ENCODE results near the gene RFNG. TPM values are rescaled to one million over a fixed set of nuclear protein-coding genes. Genes with fewer than 3 reads are reported as not detected.

Gene RFNG
- total RNA-seq, 1 experiment from 2014 or later = 35.1 TPM

DNA sequence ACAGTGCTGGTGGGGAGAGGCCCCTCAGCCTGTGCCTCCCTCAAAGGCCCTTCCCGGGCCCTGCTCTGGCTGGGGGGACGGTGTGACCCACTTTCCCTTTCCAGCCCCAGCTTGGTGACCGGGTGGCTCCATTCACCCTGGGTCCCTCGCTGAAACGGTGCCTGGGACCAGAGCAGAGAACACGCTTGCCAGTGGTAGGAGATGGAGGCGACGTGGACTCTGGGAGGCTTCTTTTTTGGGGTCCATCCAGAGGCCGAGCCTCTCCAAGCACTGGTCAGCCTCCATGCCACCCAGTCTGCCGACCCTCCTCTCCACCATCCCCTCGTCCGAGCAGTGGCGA lies 36.7 kb downstream of the RFNG start:
- DNase-seq (ENCODE audit: low read depth) = no peak

DNA sequence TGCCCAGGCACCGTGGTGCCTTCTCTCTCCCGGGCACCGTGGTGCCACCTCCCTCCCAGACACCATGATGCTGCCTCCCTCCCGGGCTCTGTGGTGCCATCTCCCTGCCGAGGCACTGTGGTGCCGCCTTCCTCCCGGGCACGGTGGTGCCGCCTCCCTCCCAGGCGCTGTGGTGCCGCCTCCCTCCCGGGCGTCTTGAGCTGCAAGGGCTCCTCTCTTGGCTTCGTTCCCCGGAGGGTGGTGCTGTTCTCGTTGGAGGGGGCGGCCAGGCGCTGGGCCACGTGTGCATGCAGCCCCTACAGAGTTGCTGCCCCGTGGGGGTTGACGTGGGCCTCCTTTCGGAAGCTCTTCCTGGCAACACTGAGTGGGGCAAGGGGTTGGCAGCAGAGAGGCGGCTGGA lies 37.2 kb downstream of the RFNG start:
- no peak for DNase-seq (ENCODE audit: low read depth)

DNA sequence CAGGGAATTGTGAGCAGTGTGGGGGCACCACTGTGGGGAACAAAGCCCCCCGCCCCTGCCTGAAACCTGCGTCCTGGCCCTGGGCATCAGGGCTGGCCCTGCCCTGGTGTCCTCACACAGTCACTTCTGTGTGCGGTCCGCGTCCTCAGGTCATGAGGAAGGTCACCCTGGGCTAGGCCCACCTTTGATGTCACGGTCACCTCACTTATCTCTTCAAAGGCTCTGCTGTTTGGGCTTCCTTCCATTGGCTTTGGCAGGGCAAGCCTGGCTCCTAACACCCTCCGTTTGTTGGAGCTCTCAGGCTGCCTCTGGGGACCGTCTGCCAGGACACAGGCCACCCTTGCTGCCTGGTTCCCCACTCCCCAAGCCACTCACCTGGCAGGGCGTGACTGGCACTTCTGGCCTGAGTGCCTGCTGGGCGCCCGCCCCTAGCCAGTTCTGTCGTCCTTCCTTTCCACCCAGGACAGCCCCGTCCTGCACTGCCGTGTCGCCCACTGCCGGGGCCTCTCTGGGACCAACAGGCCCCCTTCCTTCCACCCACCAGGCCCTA lies 37.8 kb downstream of the RFNG start:
- DNase-seq (ENCODE audit: low read depth) = no peak

DNA sequence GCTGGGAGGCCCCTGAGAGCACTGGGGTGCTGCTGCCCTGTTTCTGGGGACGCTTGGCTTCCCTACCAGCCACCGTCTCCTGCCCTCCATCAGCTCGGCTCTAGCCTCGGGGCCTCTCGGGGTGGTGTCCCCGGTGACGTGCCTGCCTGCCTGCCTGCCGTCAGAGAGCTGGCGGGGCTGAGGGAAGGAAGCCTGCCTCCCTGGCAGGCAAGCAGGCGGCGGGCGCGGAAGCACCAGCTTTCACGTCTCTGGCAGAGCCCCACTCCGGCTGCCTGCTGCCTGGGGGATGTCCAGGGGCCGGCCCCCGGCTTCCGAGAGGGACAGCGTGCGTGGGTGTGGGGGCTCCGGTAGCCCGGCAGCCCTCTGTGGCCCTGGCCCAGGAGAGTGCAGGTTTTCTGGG lies 38.3 kb downstream of the RFNG start:
- no peak for DNase-seq (ENCODE audit: low read depth)

DNA sequence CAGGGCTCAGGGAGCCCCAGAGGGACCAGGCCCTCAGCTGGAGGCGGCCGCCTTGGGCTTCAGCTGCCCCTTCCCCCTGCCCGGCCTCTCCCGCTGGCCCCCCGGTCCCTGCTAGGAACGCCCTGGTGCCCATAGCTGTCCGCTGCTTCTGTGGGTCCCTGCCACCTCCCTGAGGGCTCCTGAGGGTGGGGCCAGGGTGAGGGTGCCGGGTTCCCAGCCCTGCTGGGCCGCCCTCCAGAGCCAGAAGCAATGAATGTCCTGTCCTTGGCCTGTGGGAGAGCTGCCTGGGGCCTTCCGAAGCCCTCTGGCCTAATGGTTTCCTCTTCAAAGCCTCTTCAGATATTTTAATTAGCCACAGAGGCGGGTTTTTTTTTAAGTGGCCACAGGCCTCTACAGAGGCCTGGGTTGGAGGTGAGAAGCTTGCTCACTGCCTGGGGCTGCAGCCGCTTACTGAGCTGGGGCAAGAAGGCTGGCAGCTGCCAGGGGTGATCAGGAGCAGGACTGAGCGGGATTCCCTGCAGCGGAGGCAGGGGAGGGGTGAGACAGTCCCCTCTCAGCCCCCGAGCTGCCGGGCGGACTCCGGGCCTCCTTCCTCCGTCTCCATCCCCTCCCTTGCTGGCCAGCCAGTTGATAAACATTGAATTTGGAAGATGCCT lies 38.8 kb downstream of the RFNG start:
- no peak for DNase-seq (ENCODE audit: low read depth)

- DNase-seq (ENCODE audit: low read depth) = no peak
Measured at GRCh38 chr17:82012261-82012639, 39.4 kb downstream of the RFNG start.

DNA sequence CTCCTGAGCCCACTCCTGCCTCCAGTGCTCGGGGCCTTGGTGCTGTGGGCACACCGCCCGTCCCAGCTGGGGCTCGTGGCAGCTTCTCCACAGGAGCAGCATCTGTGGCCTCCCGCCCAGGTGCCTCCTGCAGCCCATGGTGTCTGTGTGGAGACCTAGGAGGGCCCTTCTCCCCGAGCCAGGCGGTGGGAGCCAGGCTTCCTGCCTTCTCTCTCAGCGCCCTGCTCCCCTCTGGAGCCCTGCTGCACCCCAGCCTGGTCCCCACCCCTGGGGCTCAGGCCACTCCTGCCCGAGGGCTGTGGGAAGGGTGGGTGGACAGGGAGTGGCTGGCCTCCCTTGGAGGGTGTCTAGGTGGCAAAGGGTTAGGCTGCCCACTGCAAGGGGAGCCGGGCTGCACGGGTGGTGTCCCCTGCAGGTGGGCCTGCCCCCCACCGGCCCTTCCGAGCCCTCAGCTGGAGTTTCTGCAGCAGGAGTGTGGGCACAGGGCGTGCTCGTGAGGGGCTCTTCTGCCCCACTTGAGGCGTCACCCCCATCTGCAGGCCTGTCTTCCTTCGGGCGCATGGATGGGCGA lies 39.9 kb downstream of the RFNG start:
- DNase-seq (ENCODE audit: low read depth) = no peak

DNA sequence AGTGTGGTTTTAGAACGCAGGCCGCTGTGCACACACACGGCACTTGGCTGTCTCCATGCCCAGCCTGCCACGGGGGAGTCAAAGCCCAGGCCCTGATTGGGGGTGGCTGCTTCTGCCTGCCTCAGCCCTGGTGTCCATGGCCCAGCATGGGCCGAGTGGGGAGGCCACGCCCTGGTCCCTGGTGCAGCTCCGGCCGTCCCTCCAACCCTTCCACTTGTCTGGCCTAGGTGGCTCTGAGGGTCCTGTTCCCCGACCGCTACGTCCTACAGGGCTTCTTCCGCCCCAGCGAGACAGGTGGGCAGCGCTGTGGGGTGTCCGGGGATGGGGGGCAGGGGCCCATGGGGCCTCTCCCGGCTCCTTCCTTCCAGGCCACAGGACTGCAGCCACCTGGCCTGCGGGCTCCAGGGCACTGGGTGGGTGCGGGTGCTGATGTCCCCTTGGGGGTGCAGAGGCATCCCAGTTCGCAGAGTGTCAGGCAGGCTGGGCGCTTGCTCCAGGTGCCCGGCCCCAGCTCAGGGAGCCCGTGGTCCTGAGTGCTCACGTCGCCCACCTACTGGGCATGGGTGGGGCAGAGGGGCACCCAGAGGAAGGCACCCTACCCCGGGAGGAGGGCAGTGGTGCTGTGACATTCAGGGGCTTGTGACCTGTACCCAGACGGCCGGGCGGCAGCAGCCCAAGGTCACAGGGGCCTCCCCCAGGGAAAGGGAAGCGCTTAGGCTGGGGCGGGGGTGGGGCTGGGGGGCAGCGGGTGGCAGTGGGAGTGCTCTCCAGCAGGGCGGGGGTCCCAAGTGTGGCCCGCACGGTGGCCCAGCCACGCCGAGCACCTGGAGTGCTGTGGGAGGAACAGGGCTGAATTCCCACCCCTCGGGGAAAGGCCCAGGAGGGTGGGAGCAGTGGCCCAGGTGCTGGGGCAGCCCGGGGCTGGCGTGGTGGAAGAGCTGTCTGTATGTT lies 40.8 kb downstream of the RFNG start:
- DNase-seq (ENCODE audit: low read depth) = no peak

- DNase-seq (ENCODE audit: low read depth) = no peak
Measured at GRCh38 chr17:82009413-82009812, 42.2 kb downstream of the RFNG start.

GRCh38 chr17:82008941-82009405 lies 42.6 kb downstream of the RFNG start:
- DNase-seq (ENCODE audit: low read depth) = no peak

- no peak for DNase-seq (ENCODE audit: low read depth)
Measured at GRCh38 chr17:82008258-82008940, 43.2 kb downstream of the RFNG start.

DNA sequence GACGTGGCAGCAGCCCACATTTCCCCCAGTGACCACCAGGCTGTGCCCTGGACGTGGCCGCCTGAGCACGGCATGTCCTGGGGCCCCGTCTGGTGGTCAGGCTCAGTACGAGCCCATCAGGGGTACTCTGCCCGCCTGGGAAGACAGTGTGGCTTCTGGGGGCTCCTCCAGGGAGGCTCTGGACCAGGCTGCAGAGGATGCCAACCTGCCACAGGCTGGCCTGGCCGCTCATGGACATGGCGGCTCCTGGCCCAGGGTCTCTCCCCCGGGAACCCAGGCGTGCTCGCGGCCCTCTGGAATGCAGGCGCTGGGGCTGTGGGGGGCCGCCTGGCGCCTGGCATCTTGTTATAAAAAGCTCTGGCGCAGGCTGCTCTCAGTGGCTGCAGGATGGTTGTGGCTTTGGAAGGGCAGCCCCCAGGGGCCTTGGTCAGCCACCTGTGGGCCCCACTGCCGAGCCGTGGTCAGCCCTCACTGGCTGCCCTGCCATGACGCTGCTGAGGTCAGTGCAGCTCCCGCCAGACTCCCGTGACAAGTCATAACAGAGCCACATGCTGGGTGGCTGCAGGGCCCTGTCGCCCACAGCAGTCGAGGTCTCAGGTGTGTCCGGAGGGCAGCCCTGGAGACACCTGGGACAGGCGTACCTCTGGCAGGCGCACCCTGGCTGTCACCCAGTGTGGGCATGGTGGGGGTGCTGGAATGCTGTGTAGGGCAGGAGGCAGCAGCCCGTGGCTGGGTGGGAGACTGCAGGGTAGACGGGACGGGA lies 43.9 kb downstream of the RFNG start:
- DNase-seq (ENCODE audit: low read depth) = peak; percentile 55

DNA sequence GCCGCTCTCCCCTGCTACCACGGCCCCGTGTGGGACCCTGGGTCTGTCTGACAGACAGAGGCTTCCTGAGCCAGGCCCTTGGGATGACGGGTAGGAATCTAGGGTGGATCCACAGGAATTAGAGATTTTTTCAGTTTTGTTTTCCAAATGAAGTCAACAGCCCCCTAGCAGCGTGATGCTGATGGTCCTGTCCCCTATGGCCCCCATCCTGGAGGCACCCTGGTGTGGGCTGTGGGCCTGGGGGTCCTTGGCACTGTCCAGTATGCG lies 44.5 kb downstream of the RFNG start:
- no peak for DNase-seq (ENCODE audit: low read depth)

GRCh38 chr17:82006468-82007227 lies 45.0 kb downstream of the RFNG start:
- DNase-seq (ENCODE audit: low read depth) = no peak

- no peak for DNase-seq (ENCODE audit: low read depth)
Measured at GRCh38 chr17:82005701-82006348, 45.8 kb downstream of the RFNG start.

DNA sequence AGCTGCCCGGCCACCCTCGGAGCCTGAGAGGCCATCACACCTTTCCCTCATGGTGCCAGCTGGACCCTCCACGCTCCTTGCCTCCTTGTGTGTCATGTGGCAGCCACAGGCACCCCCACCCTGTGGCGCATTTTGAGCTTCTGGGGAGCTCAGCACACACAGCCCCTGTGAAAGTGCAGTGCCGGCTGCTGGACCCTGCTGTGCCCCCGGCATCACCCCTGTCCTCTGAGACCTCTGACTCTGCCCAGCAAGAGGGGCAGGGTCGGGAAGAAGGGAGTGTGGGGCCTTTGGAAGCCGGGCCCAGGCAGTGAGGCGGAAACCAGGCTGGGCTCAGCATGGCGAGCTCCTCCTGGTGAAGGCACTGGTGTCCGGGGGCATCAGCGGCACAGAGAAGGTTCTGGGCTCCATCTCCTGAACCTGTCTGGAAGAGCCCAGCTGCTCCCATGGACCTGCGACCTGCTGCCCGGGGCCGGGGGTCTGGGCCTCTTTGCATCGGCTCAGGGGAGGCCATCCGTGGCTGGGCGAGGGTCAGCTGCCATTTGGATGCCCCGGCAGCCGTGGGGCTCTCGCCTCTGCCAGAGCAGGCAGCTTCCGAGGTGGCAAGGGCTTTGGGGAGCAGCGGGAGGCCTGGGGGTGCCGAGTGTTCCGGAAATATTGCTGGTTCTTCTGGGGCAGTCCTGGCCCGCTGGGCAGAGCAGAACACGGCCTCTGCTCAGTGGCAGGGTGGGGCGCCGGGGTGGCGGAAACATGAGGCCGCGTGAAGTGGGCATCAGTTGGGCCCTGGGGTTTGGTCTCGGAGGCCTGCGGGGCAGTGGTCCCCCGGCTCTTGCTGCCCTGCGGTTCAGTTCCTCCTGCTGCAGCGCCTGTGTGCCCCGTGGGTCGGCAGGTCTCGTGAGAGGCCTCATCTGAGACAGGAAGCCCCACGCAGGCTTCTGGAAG lies 46.8 kb downstream of the RFNG start:
- no peak for DNase-seq (ENCODE audit: low read depth)

DNA sequence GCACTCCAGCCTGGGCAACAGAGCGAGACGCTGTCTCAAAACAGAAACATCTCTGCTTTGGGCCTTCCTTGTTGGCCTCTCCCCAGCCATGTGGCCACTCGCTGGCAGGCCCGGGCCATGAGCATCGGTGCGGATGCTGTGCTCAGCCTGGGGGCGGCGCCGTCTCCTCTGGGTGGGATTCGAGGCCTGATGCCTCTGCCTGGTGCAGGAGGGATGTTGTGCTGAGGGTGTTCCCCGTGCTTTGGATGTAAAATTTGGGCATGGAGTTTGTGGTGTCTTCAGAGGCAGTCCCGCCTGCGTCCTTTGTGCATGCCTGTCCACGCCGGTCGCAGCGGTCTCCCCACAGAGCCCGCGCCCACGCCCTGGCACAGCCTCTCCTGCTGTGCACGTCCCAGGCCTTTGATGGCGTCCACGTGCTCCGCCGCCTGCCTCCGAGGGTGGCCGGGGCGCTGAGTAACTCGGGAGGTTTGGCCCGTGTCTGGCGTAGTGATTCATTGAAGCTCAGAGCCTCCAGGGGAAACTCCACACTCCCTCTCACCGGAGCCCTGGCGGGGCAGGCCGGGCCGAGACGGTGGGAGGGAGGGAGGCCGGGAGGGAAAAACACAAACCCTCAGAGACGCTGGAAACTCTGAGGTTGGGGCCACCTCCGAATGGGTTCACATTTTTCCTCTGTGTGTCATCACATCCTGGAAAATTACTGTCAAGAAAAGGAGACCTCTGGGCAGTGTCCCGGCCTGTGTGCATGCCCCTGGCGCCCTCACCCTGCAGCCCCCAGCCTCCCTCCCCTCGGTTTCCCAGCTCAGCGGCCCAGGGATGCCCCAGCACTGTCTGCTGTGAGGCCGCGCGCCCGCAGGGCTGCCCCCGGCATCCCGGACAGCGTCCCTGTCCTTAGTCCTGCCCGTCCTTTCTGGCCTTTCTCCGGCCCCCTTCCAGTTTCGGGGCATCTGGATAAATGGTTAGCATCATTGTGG lies 47.9 kb downstream of the RFNG start:
- DNase-seq (ENCODE audit: low read depth) = peak; percentile 95
